LNCaP clone FGC (cell line): ENCODE results near the gene MAP1A.

Experiments
- DNase-seq: peaks from one replicate; pipeline ENCODE4 v3.0.0-alpha.2; 2011; ENCODE audit warnings: low read depth
- H3K4me3 ChIP-seq: 2 replicates; pipeline ENCODE4 v1.5.1; 2011; ENCODE audit warnings: mild to moderate bottlenecking, low read depth, low read length, control low read depth
- CTCF ChIP-seq: IDR thresholded peaks from 2 replicates; pipeline ENCODE4 v1.5.1; 2012; ENCODE audit warnings: mild to moderate bottlenecking; ENCODE audit not compliant: control insufficient read depth, insufficient read depth; ENCODE audit errors: extremely low read depth

MAP1A gene

GRCh38 chr15:43510200-43511011 is 7.0 kb upstream of the MAP1A start:
- no peak for TF ChIP-seq CTCF
- DNase-seq, result peak; percentile 94
- peak overlapping the region; percentile 71 for H3K4me3 ChIP-seq

- no peak for DNase-seq
- TF ChIP-seq CTCF, result peak; percentile 44
- peak overlapping the region; percentile 71 for H3K4me3 ChIP-seq
These were observed 6.2 kb upstream of the MAP1A start for GRCh38 chr15:43511012-43511885.

- no peak for TF ChIP-seq CTCF
- H3K4me3 ChIP-seq, result no peak overlapping the region
- DNase-seq, result no peak
These were observed 3.9 kb upstream of the MAP1A start for GRCh38 chr15:43513550-43513949.

GRCh38 chr15:43514241-43515057 is 3.0 kb upstream of the MAP1A start:
- no peak overlapping the region for H3K4me3 ChIP-seq
- no peak for DNase-seq
- peak; percentile 36 for TF ChIP-seq CTCF

GRCh38 chr15:43515741-43516140 is 1.7 kb upstream of the MAP1A start:
- TF ChIP-seq CTCF, result no peak
- no peak overlapping the region for H3K4me3 ChIP-seq
- no peak for DNase-seq

GRCh38 chr15:43516185-43516584 is 1.2 kb upstream of the MAP1A start:
- no peak overlapping the region for H3K4me3 ChIP-seq
- no peak for DNase-seq
- no peak for TF ChIP-seq CTCF
